DMS79 (cell line): ENCODE results near the gene SNPH.

Experiments
- DNase-seq: peaks from one replicate; lab custom pipeline; 2025; lab: John Stamatoyannopoulos, UW

The SNPH gene

GRCh38 chr20:1264727-1265126 is 1.4 kb upstream of the SNPH start:
- no peak for DNase-seq

- DNase-seq, result no peak
Observed at GRCh38 chr20:1265226-1265915, 723 bp upstream of the SNPH start.

DNA sequence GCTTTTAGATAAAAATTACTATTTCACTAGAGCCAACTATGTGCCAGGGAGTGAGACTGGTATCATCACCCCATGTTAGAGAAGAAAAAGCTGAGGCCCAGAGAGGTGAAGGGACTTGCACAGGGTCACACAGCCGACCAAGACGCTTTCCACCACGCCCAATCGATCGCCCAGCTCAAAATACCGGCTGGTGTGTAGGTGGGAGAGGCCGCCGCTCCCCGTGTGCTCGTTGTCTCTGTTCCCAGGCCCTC is 253 bp upstream of the SNPH start:
- DNase-seq, result no peak

- DNase-seq, result no peak
Observed at GRCh38 chr20:1267161-1267560, 1.1 kb downstream of the SNPH start.

DNA sequence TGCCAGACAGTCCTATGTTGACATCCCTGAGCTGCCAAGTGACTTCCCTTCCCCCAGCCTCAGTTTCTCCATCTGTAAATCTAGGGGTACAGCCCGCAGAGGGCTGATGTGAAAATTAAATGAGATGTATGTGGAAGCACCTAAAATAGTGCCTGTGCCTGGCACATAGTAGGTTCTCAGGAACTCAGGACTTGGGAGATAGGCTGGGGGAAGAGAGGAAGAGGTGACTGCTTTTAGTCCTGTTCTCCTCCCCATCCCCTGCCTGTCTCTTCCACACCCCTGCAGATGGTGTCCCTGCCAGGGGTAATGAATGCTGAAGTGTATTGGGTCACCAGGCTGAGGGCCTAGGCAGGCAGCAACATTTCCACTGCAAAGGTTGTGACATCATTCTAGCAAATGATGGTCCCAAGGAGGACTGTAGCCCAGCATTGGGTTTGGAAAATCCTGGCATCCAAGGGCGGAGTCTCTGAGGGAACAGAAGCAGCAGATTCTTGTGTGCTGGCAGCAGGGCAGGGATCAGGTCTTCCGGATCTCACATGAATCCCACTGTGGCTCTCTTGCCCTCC is 1.8 kb downstream of the SNPH start:
- no peak for DNase-seq

- DNase-seq, result no peak
Observed at GRCh38 chr20:1269235-1269634, 3.1 kb downstream of the SNPH start.

DNA sequence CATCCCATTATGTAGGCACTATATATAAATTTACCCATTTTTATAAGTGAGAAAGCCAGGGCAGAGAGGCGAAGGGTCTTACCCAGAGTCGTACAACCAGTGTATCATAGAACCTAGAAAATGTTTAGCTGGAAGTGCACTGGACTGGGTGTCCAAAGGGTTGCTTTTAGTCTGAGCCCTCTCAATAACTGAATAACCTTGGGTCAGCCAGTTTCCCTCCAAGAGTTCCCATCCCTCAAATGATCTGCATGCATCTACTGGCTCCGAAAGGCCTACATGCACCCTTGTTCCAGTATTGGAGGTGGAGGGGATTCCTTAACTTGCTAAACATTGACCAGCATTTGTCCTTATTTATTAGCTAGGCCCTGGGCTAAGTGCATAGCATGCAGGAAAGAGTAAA is 3.8 kb downstream of the SNPH start:
- DNase-seq, result no peak

DNA sequence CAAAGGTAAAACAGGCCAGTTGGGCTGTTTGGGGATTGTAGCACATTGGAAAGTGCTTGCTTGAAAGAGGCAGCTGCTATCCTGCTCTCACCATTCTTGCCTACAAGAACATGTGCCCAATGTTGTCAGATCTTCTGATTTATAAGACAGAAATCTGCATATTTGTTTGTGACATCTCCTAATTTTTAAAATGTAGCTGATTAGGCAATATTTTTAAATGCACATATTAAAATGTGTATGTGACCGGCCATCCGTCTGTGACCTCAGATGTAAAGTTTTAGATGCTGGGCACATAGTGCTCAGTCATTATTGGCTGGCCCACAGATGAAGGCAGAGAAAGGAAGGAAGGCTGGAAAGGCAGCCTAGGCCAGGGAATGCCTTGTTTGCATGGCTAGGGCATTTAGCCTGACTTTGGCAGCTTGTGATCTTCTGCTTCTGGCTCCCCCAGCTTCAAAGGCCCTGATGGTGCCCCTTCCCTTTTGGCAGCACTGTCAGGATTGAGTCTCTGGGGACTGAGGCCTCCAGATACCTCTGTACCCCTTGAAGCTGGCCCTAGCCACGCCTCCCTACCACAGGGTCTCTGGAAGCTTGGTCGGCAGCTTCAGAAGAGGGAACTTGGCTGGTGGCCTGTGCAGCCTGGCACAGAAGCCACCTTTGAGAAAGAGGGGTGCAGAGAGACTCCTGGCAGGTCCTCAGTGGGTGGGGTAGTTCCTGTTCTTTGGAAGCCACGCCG is 6.4 kb downstream of the SNPH start:
- no peak for DNase-seq

DNA sequence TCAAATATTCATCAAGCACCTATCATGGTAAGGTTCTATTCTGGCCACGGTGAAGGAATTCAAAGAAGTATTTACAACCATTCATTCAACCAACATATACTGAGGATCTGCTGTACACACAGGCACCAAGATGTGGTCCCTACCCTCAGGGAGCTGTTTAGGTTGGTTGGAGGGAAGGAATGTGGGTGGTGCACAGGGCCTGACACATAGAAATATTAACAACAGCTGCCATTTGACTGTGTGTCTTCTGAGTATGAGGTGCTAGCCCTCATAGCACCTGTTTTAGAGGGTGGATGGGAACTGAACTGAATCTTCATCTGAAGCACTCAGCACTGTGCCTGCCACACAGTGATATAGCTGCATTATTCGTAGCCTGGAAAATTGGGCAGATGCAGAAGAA is 7.3 kb downstream of the SNPH start:
- DNase-seq, result no peak

GRCh38 chr20:1274485-1275311 is 8.6 kb downstream of the SNPH start:
- peak; percentile 17 for DNase-seq

DNA sequence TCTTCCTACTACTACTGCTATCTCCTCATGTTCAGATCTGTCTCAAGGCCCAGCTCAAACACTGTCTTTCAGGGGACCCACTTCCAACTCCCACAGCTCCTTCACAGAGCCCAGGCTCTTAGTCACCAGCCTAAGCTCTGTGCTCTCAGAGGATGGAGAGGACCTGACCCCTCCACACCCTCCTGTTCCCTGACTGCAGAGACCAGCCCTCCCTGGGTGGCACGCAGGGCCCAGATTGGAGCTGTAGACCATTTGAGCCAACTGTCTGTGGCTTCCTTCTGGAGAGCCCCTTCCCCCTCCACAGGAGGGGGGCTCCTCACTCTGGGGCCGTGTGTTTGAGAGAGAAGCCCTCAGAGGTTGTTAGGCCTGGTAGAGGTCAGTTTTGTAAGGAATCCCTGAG is 9.8 kb downstream of the SNPH start:
- DNase-seq, result no peak

- DNase-seq, result no peak
Observed at GRCh38 chr20:1277529-1278322, 11.6 kb downstream of the SNPH start.

GRCh38 chr20:1278993-1279392 is 12.9 kb downstream of the SNPH start:
- no peak for DNase-seq

DNA sequence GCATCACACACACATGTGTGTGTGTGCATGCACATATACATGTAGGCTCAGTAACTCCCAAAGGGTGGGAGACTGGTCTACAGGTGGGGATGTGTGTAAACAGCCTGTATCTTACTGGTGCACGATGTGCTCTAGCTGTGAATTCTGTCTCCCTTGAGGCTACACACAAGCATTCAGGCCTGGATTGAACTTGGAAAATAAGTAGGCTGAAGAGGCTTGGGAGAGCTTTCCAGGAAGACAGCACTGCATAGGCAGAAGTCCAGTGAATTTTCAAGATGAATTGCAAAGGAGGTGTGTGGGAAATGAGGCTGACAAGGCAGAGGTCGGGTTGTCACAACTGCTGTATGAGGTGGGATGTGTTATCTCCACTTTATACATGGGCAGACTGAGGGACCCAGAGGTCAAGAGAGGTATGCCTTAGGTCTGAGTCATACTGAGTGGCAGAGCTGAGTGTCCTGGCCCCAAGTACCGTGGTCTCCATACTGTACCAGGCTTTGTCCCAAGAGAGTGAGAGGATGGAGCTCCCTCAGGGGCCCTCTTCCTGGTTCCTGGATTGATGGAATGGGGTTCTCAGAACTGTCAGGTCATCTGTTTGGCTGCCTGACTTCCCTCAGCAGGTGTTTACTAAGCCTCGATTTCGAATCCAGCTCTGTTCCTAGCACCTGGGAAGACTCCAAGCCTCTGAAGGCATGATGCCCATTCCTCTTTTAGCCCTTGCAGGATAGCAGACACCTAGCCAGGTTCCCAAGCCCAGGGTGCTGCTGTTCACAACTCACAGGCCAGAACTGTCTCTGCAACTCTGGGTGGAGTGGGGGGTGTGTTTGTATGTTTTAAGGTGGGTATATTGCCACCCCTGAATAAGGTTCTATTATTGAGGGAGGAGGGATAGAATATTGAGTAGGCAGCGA is 14.4 kb downstream of the SNPH start:
- DNase-seq, result no peak

DNA sequence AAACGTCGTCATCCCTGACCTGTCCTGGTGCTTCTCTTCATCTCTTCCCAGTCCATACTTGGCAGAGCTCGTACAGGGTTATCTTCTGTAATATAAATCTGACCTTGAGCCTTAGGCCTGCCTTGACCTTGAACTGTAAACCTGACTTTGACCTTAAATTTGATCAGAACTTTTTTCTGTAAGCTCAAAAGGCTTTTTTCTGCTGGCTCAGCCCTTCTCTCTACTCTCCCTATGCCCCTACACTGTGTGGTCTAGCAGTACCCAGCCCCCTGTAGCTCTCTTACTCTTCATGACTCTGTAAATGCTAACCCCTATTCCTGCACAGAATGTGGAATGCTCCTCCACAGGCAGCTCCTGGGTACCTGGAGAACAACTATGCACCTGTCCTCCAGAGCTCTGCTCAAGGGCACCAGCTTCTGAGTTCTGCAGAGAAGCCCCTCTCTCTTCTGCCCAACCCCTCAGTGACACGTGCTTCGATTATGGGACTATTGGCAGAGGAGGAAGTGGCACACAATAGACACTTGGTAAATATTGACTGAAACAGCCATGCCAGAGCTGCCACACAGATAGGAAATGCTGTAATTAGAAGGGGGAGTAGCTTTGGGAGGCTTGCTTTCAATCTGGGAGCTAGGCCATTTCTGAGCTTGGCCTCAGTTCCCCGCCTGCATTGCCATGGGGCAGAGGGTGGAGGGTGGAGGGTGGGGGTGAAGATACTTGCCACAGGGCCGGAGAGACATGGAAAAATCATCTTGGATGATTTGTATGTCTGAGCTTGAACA is 15.4 kb downstream of the SNPH start:
- no peak for DNase-seq

DNA sequence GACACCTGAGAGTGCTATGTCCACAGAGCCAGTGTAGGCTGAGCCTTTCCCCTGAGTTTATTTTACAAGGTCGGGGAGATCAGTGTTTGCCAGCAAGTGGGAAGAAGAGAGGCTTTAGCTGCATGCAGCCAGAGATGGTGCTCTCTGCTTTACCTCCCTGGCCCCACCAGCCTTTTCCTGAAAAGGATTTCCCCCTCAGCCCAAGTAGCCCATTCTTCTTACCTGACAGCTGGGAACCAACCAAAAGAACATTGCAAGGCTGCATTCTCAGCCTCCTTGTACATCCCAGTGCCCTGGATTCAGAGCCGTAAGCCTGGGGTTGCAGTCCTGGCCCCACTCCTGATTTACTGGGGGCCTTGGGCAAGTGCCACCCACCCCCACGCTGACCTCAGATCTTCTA is 16.9 kb downstream of the SNPH start:
- no peak for DNase-seq

DNA sequence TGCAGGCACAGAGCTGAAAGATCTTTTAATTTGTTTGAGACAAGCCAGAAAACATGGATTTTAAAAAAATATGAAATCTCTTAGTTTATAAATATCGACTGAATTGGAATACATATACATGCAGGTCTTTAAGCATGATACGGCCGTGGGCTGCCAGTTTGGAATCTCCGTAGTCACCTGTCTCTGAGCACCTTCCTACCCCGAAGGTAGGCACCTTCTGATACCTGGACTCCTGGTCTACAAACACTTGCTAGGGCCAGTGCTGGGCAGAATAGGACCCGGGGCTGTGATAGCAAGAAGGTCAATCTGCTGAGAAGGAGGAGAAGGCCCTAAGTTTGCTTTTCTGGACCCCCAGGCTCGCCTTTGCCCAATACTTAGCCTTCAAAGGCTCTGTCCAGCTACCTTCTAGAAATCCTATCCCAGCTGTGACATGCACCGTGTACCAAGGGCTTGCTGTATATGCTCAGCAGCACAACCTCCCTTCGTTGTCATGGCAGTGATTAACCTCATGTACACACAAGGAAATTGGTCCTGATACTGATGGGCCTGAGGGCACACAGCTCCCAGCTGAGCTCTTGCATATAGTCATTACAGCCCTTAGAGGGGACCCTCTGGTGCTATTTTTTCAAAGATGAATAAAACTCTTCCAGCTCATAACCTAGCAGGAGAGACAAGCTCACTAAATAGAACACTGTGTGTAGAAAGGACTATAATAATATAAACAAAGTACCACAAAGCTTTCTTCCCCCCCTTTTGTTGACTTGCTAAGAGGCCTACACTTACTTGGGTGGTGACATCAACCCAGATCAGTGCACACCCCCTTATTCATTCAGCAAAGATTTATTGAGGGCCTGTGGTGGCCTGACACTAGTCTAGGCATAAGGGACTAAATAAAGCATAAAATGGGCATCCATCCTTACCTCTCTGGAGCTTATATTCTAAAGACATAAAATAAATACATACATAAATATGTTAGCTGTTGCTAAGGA is 17.7 kb downstream of the SNPH start:
- DNase-seq, result no peak

- DNase-seq, result no peak
Observed at GRCh38 chr20:1286267-1287024, 20.4 kb downstream of the SNPH start.
